ENCODE results near the gene IGSF3.
"Not testable (repeated sequence)": the region's sequence is repeated elsewhere in the genome, so short reads cannot be mapped to it uniquely, and the experiment has no call there.

IGSF3 gene

DNA sequence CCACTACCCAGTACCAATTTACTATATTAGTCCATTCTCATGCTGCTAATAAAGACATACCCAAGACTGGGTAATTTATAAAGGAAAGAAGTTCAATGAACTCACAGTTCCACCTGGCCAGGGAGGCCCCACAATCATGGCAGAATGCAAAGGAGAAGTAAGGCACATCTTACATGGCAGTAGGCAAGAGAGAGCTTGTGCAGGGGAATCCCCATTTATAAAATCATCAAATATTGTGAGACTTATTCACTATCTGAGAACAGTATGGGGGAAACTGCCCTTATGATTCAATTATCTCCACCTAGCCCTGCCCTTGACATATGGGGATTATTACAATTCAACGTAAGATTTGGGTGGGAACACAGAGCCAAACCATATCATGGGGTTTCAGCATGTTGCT is 103.1 kb downstream of the IGSF3 start:
- no peak for DNase-seq (ENCODE audit: extremely low read depth, low read depth)
- no peak overlapping the region for H3K4me3 ChIP-seq (replicated peaks; ENCODE audit: low read depth, low read length)
- TF ChIP-seq, protein P1, sequence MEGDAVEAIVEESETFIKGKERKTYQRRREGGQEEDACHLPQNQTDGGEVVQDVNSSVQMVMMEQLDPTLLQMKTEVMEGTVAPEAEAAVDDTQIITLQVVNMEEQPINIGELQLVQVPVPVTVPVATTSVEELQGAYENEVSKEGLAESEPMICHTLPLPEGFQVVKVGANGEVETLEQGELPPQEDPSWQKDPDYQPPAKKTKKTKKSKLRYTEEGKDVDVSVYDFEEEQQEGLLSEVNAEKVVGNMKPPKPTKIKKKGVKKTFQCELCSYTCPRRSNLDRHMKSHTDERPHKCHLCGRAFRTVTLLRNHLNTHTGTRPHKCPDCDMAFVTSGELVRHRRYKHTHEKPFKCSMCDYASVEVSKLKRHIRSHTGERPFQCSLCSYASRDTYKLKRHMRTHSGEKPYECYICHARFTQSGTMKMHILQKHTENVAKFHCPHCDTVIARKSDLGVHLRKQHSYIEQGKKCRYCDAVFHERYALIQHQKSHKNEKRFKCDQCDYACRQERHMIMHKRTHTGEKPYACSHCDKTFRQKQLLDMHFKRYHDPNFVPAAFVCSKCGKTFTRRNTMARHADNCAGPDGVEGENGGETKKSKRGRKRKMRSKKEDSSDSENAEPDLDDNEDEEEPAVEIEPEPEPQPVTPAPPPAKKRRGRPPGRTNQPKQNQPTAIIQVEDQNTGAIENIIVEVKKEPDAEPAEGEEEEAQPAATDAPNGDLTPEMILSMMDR (IDR thresholded peaks at IDR 0.05; ENCODE audit: low read depth, low read length, missing control alignments), result no peak

DNA sequence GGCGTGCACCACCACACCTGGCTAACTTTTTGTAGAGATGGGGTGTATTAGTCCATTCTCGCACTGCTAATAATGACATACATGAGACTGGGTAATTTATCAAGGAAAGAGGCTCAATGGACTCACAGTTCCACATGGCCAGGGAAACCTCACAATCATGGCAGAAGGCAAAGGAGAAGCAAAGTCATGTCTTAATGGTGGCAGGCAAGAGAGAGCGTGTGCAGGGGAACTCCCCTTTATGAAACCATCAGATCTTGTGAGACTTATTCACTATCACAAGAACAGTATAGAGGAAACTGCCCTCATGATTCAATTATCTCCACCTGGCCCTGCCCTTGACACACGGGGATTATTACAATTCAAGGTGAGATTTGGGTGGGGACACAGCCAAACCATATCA is 105.1 kb downstream of the IGSF3 start:
- not testable (repeated sequence) for H3K4me3 ChIP-seq (replicated peaks; ENCODE audit: low read depth, low read length); DNase-seq (ENCODE audit: extremely low read depth, low read depth)

DNA sequence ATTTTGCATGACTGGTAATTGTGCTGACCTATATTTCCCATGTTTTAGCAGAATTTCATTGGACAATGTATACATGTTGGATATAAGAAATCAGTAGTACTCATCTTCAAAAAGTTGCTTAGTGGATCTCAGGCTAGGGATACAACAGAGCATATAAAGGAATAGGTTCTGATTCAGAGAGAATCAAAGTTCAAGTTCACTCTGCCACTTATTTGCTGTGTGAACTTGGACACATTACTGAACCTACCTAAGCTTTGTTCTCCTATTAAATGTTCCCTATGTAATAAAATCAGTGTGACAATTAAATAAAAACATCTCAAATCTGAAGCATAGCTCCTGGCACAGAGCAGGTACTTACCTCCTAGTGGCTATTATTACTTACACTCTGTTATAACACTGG is 106.0 kb downstream of the IGSF3 start:
- H3K4me3 ChIP-seq (replicated peaks; ENCODE audit: low read depth, low read length), result no peak overlapping the region
- no peak for DNase-seq (ENCODE audit: extremely low read depth, low read depth)
- TF ChIP-seq, protein P1 (IDR thresholded peaks at IDR 0.05; ENCODE audit: low read depth, low read length, missing control alignments), result no peak

DNA sequence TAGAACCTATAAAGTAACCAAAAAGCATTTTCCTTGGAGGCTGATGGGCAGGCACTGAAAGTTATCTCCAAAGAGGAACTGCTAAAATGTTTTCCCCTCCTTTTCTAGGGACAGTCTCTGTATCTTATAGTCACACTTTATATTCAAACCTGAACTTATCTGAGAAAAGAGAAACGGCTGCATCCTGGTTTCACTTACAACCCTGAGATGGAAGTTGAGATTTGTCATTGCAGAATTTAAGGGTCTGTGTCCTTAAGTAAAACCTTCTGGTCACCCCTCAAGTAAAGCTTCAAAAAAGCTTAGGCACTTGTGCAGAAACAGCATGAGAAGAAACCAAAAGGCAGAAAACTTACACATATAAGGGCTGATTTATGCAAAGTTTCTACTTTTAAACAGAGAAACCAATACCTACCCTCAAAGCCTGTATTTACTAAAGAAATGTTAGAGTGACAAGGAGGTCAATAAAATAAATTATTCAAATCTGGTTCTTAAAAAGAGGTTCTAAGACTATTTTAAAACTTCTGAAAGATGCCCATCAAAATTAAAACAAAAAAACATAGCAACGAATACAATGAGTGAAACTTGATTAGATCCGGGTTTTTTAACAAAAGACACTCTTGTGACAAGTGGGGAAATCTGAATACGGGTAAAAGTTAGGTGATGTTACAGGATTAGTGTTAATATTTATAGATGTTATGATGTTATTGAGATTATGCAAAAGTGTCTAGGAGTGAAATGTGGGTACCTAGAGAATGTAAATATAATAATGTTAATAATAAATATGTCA is 106.6 kb downstream of the IGSF3 start:
- DNase-seq (ENCODE audit: extremely low read depth, low read depth), result no peak
- no peak overlapping the region for H3K4me3 ChIP-seq (replicated peaks; ENCODE audit: low read depth, low read length)
- TF ChIP-seq, protein P1 (IDR thresholded peaks at IDR 0.05; ENCODE audit: low read depth, low read length, missing control alignments), result no peak

DNA sequence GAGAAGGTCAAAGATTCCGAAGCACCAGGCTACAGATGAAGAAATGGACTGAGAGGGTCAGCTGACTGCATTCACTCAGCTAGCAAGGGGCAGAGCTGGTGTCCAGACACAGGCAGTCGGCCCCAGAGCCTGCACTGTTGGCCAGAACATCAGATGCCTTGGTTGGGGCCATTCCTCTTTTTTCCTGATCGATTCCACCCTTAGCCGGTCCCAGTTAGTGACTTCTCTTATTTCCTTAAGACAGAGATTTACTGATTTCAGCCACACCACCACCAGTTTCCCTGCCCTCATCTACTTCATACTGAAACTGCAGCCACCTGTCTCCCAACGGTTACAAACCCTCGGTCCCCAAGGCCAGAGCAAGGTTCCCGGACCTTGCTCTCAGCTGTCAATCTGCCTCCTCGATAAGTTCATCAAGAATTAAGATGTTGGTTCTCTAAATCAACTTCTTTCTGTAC is 108.2 kb downstream of the IGSF3 start:
- H3K4me3 ChIP-seq (replicated peaks; ENCODE audit: low read depth, low read length), result no peak overlapping the region
- TF ChIP-seq, protein P1 (IDR thresholded peaks at IDR 0.05; ENCODE audit: low read depth, low read length, missing control alignments), result no peak
- DNase-seq (ENCODE audit: extremely low read depth, low read depth), result no peak

DNA sequence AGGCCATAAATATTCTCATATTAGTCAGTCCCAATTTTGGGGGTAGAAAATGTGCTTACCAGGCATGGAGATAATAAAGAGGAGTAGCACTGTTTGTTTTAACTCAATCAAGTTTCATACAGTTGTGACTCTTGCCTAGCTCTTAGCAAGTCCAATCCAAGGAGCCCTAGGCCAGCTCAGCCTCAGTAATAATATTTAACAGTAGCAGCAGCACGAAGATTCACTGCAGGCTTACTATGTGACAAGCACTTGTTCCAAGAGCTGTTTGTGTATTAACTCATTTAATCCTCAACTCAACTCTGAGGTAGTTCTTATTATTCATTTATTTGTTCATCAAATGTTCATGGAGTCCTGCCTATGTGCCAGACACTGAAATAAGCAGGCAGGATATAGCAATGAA is 109.0 kb downstream of the IGSF3 start:
- no peak for DNase-seq (ENCODE audit: extremely low read depth, low read depth)
- no peak overlapping the region for H3K4me3 ChIP-seq (replicated peaks; ENCODE audit: low read depth, low read length)
- TF ChIP-seq, protein P1 (IDR thresholded peaks at IDR 0.05; ENCODE audit: low read depth, low read length, missing control alignments), result no peak

DNA sequence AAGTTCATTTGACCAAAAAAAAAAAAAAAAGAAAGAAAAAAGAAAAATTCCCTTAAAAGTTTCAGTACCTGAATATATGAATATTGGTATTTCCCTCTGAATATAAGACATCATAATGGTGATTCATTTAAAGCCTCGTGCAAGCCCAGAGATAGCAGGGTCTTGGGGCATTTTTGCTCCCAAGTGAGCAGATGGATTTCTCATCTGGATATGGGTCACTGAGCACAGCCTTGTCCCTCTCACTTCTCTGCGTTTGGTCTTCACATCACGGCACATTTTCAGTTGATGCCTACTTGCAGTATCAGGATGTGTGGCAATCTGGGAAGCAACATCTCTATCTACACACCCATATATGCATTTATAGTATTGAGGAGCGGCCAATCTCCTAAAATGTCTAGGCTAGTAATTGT is 109.4 kb downstream of the IGSF3 start:
- no peak overlapping the region for H3K4me3 ChIP-seq (replicated peaks; ENCODE audit: low read depth, low read length)
- TF ChIP-seq, protein P1 (IDR thresholded peaks at IDR 0.05; ENCODE audit: low read depth, low read length, missing control alignments), result no peak
- DNase-seq (ENCODE audit: extremely low read depth, low read depth), result no peak
